Dermis microvascular lymphatic vessel endothelial cell (primary cell): ENCODE results near the gene NRP2. TPM values are rescaled to one million over a fixed set of nuclear protein-coding genes. Genes with fewer than 3 reads are reported as not detected.

Source experiments
- DNase-seq, 2 donors: peaks; one replicate each; pipeline versions ENCODE4 v3.0.0 to v3.0.0-alpha.2; 2010; ENCODE audit warnings: low read depth in 2 of 2
- total RNA-seq: library from RNA; depleted of rRNA; stranded (reverse); fragments of >200 nt; gene quantifications from 2 replicates; pipeline ENCODE4 v1.2.1, GENCODE V29; 2014

NRP2 gene
- total RNA-seq, 1 donor from 2014 or later, result 160 TPM

DNA sequence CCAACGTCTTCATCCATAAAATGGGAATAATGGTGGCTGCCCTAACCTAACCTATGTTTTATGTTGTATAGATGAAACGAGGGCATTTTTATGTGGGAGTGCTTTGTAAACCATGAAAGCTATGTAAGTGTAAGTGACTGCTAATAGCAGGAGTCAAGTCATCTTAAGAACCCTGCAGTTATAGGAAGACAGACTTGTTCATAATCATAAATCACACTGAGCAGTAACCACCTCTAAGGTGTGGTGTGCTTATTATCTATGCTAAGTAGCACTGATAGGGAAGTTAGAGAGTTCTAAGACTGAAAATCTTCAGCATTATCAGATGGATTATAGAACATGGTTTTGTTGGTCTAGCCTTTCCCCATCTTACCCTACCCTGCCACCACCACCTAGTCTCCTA, 24.2 kb upstream of the NRP2 start:
- DNase-seq, result no peak

DNA sequence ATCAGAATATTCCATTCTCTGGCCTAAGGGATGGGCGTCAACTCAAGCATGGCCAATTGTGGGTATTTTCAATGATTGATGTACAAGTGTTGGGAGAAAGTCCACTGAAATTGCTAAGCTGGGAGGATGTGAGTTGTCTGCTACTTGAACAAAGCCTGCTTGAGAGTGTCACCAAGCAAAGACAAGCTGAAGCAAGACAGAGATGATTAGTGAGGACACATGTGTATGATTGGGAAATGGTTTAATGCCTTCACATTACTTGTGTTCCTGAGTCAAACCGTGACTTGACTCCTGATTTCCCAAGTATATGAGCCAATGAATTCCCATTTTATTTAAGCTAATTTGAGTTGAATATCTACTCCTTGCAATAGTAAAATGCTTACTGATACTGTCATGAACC, 23.7 kb upstream of the NRP2 start:
- no peak for DNase-seq

DNA sequence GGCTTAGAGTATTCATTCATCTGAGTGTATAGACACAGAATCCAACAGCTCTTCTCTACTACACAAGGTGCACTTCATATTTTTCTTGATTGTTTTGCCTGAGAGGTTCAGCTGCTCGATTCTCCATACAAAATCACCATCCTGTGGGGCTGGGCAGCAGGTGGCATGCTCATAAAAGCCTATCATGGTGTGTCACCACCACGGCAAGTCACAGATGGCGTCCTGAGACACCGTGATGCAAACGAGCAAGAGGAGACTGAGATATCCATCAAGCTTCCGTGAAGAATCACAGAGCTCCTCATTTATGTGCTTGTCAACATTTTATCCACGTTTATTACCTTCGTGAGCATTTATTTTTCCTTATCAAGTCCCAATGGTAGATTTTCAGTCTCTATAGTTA, 22.4 kb upstream of the NRP2 start:
- no peak for DNase-seq

DNA sequence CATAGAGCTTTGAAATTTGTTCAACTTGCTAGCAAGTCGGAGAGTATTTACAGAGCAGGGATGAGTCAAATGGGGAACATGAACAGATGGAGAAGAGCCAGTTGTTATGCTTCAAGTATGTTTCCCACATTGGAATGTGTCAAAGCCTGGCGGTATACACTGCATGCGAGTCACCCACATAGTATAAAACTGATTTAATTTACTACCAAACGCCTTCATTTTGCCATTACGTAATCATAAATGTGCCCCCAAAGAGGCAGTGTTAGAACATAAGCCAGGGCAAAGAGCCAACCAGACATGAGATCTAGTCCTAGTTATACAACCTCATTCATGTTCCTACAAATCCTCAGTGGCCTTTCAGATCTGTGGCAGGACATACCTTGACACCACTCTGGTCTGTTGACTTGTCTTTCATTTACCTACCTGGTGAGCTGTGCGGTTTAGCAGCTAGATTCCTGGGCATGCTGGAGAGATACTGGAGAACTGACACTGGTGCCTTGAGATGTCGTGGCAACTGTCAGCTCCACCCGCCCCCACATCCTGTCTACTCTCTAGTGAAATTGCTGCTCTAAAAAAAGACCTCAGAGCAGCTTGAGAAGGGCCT, 21.7 kb upstream of the NRP2 start:
- no peak for DNase-seq

GRCh38 chr2:205661281-205661680, 21.0 kb upstream of the NRP2 start:
- DNase-seq, result no peak

DNA sequence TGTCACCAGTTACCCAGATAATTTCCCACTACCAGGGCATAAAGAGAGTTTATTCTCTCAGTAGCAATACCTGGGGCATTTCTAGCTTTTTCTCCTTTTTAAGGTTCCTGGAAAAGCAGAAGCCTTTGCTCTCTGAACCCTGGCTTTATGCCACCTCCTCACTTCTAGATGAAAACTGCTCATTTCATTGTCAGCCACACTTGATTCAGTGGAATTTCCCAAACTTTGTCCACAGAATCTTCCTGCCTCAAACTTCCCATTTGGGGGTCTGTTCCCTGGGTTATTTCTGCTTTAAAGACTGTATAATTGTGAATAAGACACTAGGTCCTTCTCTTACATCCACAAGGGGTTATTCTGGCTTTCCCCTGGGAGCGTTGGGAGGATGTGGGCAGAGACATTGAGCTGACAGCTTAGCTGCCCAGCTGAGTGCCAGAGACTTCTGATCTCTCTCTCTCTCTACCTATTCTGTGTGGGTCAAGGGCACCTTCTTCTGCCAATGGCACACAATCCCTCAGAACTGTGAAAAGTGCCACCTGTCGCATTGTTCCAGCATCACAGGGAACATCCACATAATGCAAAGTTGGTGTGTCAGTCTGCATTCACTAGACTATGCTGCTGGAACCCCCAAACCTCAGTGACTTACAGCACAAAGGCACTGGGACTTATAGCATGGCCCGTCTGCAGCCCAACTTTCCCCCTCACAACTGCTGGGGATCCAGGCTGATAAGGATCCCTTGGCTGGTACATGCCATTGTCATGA, 19.9 kb upstream of the NRP2 start:
- no peak for DNase-seq

DNA sequence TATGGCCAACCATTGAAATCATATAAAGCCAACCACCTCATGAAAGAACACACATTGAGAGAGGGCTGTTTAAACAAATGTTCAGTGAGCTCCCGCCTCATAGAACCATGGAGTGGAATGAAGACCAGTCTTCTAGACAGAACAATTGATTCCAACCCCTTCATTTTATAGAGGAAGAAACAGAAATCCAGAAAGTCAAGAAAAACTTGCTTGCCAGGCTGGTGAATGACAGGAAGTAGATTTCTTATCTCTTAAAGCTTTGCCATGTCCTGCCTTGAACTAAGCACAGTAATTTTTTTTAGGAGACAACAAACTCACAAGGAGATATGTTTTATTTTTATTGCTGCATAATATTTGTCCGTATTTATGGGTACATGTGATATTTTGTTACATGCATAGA, 16.5 kb upstream of the NRP2 start:
- DNase-seq, result no peak

DNA sequence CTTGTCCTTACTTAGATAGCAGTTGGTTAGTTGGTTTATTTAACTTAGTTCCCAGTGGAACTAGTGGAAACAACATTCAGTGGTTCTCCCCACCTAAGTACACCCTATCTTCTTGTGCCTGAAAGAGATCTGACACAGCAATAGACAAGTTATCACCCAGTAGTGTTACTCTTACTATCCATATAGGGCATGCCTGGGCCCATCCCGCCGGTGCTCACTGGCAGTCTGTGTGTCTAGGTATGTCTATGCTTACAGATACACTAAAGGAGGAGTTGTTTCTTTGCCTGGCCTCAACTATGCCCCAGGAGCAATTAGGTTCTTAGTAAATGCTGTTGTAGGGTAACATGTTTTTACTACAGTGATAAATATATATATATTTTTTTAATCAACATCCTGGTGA, 12.0 kb upstream of the NRP2 start:
- DNase-seq, result no peak

- DNase-seq, result no peak
Measured at GRCh38 chr2:205673312-205673711, 9.0 kb upstream of the NRP2 start.

DNA sequence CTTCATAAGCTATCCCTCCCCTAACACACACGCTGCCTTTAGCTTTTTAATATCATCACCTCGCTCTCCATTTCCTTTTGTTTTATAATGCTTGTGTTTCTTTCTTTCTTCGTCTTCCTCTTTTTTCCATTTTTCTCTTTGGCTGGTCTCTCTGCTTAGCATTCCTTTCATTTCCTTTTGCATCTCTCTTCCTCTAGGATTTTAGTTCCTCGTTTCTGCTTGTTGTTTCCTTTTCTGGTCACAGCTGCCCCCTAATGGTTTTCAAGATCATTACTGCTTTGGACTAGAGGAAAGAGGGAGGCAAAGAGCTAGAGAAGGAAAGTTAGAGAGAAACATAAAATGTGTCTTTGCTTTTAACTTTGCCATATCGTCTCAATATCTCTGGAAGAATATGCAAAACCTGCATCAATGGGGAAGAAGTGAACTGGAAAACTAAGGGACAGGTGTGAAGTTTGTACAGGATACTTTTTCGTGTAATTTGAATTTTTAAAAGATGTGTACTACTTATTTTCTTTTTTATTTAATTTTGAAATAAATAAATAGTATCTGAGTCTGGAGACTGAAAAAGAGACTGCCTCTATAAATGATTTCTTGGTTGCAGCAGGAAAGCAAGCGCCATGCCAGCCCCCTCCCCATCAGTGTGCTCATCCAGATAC, 6.3 kb upstream of the NRP2 start:
- DNase-seq, result peak in 1 of 2 donors; percentile 70

DNA sequence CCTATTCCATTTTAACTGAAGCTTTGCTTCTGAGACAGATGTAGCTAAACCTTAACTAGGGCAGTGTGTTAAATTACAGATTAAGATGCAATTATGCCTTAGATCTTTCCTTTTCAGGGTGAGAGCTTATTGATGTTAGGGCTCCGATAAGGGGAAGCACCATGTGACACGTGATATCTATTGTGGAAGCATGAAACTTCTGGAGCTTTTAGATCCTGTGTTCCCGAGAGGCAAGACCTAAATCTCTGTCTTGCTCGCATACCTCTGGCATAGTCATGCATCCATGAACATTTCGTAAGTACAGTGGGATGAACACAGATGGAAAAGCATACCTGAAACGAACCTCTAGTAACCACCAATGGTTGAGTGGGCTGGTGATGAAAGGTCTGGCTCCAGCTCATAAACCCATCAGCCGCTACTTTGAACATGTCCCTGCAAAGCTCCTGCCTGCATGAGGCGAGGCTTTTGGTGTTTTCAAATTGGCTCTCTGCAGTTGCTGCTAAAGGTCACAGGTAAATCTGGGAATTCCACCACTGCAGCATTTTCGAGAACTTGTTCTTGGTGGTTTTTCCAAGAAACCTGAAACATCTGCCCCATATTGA, 3.7 kb upstream of the NRP2 start:
- no peak for DNase-seq

GRCh38 chr2:205679410-205680009, 2.8 kb upstream of the NRP2 start:
- no peak for DNase-seq

DNA sequence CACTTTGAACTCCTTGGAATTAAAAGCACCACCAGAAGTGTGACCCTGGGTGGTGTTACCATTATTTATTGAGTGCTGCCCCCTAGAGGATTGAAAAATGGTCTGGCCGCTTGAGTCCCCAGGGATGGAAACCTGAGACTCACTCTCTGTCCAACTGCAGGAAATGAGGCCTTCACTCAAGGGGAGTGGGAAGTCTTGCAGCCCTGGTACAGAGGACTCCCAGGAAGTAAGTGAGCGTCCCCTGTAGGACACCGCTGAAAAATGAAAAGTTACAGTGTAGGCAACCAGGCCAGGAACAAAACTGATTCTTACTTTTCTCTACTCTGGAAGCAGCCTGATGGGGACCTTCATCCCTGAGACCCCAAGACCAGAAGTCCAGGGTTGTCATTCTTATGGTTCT, 2.2 kb upstream of the NRP2 start:
- peak in 1 of 2 donors; percentile 84 for DNase-seq

- peak in 1 of 2 donors; percentile 40 for DNase-seq
Measured at GRCh38 chr2:205680903-205681302, 1.4 kb upstream of the NRP2 start.

DNA sequence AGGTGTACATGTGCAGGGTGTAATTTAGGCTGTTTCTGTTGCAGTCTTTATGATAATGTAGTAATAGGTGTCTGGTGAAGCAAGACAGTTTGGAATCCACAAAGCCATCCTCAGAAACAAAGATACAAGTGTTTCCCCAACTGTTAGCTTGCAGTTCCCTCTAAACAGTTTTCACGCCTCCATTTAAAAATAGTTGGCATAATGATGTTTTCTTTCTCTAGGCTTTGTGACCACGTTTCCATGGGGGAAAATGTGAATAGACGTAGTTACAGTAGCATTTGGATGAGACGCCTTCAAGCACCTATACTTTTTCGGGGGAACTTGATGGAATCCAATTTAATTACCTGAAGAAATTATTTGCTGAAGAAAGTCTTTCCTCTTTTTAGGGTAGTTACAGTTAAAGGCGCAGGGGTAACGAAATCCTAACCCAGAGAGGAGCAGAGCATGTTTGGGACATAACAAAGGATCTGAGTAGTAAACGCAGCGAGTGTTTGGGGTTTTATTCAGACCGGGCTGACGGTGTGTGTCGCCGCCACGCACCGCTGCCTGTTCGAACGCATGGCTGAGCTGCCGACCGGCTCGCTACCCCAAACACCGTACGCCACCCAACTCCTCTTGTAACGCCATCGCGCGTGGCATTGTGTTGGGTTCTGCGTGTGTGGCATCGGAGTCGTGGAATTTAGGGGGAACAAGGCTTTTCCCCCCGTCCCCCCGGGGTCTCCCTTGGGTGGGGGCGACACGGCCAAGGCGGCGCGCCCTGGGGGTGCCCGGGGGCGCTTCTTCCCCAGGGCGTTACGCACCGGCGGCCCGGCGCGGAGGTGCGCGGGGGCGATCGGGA, 681 bp upstream of the NRP2 start:
- peak in 1 of 2 donors; percentile 58 for DNase-seq

GRCh38 chr2:205682971-205683501, 735 bp downstream of the NRP2 start:
- DNase-seq, result no peak

- no peak for DNase-seq
Measured at GRCh38 chr2:205683502-205684367, 1.4 kb downstream of the NRP2 start.

DNA sequence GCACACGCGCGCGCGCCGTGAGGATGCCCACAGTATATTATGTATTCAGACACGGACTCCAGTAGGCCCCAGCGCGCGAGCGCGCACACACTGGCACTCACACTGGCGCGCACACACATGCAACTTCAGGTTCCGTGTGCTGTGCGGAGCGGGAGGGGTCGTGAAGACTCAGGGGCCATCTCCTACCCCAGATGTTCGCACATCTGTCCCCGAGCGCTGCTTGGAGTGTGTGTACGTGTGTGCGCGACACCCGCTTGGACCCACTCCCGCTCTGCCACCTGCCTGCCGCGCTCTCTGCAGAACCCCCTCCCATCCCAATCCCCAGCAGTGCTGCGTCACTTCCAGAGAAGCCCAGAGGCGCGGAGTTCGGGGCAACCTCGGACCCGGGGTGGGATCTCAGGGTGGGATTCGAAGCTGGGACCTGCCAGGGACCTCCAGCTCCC, 2.6 kb downstream of the NRP2 start:
- DNase-seq, result peak in 1 of 2 donors; percentile 64

- DNase-seq, result peak in 1 of 2 donors; percentile 52
Measured at GRCh38 chr2:205685314-205686055, 3.2 kb downstream of the NRP2 start.
